Measurements from ENCODE around the gene ATP13A3.

GRCh38 chr3:194373028-194373427 lies 113.8 kb downstream of the ATP13A3 start:
- no peak for TF ChIP-seq POLR2A (IDR thresholded peaks at IDR 0.05)
- TF ChIP-seq CTCF (IDR thresholded peaks at IDR 0.05): no peak
- no peak for TF ChIP-seq EP300 (IDR thresholded peaks at IDR 0.05)

All from upper lobe of left lung (tissue), 4 donors.